GM20431 (cell line): ENCODE results near the gene ZSCAN23.
"Not testable (repeated sequence)": the region's sequence is repeated elsewhere in the genome, so short reads cannot be mapped to it uniquely, and the experiment has no call there.

Experiments
- in situ Hi-C: fragments of 300-500 bp; cut with MseI, MboI; formaldehyde crosslinking; loops from one replicate; pipeline ENCODE4 v1.15.0; 2020; ENCODE audit warnings: low sequenced_read_pairs; ENCODE audit not compliant: unreplicated experiment

ZSCAN23 gene

GRCh38 chr6:28443112-28443773 lies at the start of gene ZSCAN23:
Gene ZSCAN23, minus strand, starts transcription at chr6:28443491. Its CDS starts 7,225 bp downstream, at chr6:28436266.
- in situ Hi-C loops: no loop called here

GRCh38 chr6:28491984-28492317 lies 48.7 kb upstream of the ZSCAN23 start:
- in situ Hi-C loops: no loop called here

- in situ Hi-C loops: no loop called here
Measured at GRCh38 chr6:28490205-28490890, 47.1 kb upstream of the ZSCAN23 start.

GRCh38 chr6:28489366-28490204 lies 46.3 kb upstream of the ZSCAN23 start:
- in situ Hi-C loops: no loop called here

- in situ Hi-C loops: no loop called here
Measured at GRCh38 chr6:28488916-28489365, 45.6 kb upstream of the ZSCAN23 start.

- in situ Hi-C loops: no loop called here
Measured at GRCh38 chr6:28486988-28487742, 43.9 kb upstream of the ZSCAN23 start.

GRCh38 chr6:28486533-28486932 lies 43.2 kb upstream of the ZSCAN23 start:
- in situ Hi-C loops: no loop called here

- in situ Hi-C loops: no loop called here
Measured at GRCh38 chr6:28485482-28485881, 42.2 kb upstream of the ZSCAN23 start.

- in situ Hi-C loops: no loop called here
Measured at GRCh38 chr6:28480253-28480932, 37.1 kb upstream of the ZSCAN23 start.

GRCh38 chr6:28478518-28478917 lies 35.2 kb upstream of the ZSCAN23 start:
- in situ Hi-C loops: no loop called here

- in situ Hi-C loops: no loop called here
Measured at GRCh38 chr6:28474441-28475219, 31.3 kb upstream of the ZSCAN23 start.

- in situ Hi-C loops: not testable (repeated sequence)
Measured at GRCh38 chr6:28469153-28469745, 26.0 kb upstream of the ZSCAN23 start.

GRCh38 chr6:28468056-28468455 lies 24.8 kb upstream of the ZSCAN23 start:
- in situ Hi-C loops: no loop called here

- in situ Hi-C loops: no loop called here
Measured at GRCh38 chr6:28462401-28462800, 19.1 kb upstream of the ZSCAN23 start.

GRCh38 chr6:28458568-28458967 lies 15.3 kb upstream of the ZSCAN23 start:
- in situ Hi-C loops: no loop called here

GRCh38 chr6:28449056-28449455 lies 5.8 kb upstream of the ZSCAN23 start:
- in situ Hi-C loops: no loop called here

GRCh38 chr6:28447512-28447906 lies 4.2 kb upstream of the ZSCAN23 start:
- in situ Hi-C loops: not testable (repeated sequence)

GRCh38 chr6:28446818-28447511 lies 3.7 kb upstream of the ZSCAN23 start:
- in situ Hi-C loops: no loop called here
